ENCODE measurements around the gene ZNF584.

GRCh38 chr19:58406818-58407657 lies 1.4 kb upstream of the ZNF584 start:
- TF ChIP-seq CTCF (IDR thresholded peaks at IDR 0.05) (peak in 2 of 4 experiments; percentile 9 to 30), POLR2A (IDR thresholded peaks at IDR 0.05) (no peak)
